ENCODE results near the gene MYPOP. TPM values are rescaled to one million over a fixed set of nuclear protein-coding genes. Genes with fewer than 3 reads are reported as not detected.

The MYPOP gene
- 8.9 TPM for polyA plus RNA-seq
- long read RNA-seq, donor 1, partial matches to known transcripts, result 0 of 2 reads
- long read RNA-seq, donor 1, other reads (novel, unspliced or antisense), result 0 of 2 reads
- long read RNA-seq, donor 2, partial matches to known transcripts, result 0 of 2 reads
- long read RNA-seq, donor 2, other reads (novel, unspliced or antisense), result 0 of 2 reads
- long read RNA-seq, donor 3, transcript MYPOP-201 (3 exons, 1,890 nt), result major isoform, 7 of 14 reads
- long read RNA-seq, donor 3, partial matches to known transcripts, result 7 of 14 reads
- long read RNA-seq, donor 3, other reads (novel, unspliced or antisense), result 0 of 14 reads
- long read RNA-seq, donor 4, partial matches to known transcripts, result 0 of 1 reads
- long read RNA-seq, donor 4, other reads (novel, unspliced or antisense), result 0 of 1 reads
- long read RNA-seq, donor 5, partial matches to known transcripts, result 0 of 4 reads
- long read RNA-seq, donor 5, other reads (novel, unspliced or antisense), result 0 of 4 reads
- long read RNA-seq, donor 6, partial matches to known transcripts, result 0 of 1 reads
- long read RNA-seq, donor 6, other reads (novel, unspliced or antisense), result 0 of 1 reads
- long read RNA-seq, donor 7, partial matches to known transcripts, result 0 of 4 reads
- long read RNA-seq, donor 7, other reads (novel, unspliced or antisense), result 0 of 4 reads
- long read RNA-seq, donor 8, transcript MYPOP-201 (3 exons, 1,890 nt), result major isoform, 7 of 7 reads
- long read RNA-seq, donor 8, partial matches to known transcripts, result 0 of 7 reads
- long read RNA-seq, donor 8, other reads (novel, unspliced or antisense), result 0 of 7 reads
- long read RNA-seq, donor 9, partial matches to known transcripts, result 0 of 3 reads
- long read RNA-seq, donor 9, other reads (novel, unspliced or antisense), result 0 of 3 reads
- long read RNA-seq, donor 10, transcript MYPOP-201 (3 exons, 1,890 nt), result major isoform, 9 of 9 reads
- long read RNA-seq, donor 10, partial matches to known transcripts, result 0 of 9 reads
- long read RNA-seq, donor 10, other reads (novel, unspliced or antisense), result 0 of 9 reads
- long read RNA-seq, donor 11, transcript MYPOP-201 (3 exons, 1,890 nt), result major isoform, 5 of 5 reads
- long read RNA-seq, donor 11, partial matches to known transcripts, result 0 of 5 reads
- long read RNA-seq, donor 11, other reads (novel, unspliced or antisense), result 0 of 5 reads

- H3K27ac ChIP-seq (ENCODE audit: low read length), result peak within 1 kb of the TSS; percentile 28
- H3K4me3 ChIP-seq (ENCODE audit: low read length), result peak within 1 kb of the TSS; percentile 64
- peaks cover 9% of the 10 kb centered on the region for H3K4me1 ChIP-seq (ENCODE audit: control insufficient read depth, insufficient read depth, low read length)
- no peaks in the 10 kb centered on the region for H3K9me3 ChIP-seq (ENCODE audit: control insufficient read depth, low read depth, low read length)
- peaks cover 19% of the 10 kb centered on the region for H3K36me3 ChIP-seq (ENCODE audit: control insufficient read depth, insufficient read depth, low read length)
- 0% methylated on average over 4 of the region's 47 CpGs for WGBS (ENCODE audit: insufficient coverage, low lambda C conversion rate)
- DNase-seq, result peak in 1 of 2 donors; percentile 31
- peaks cover 2% of the 10 kb centered on the region for H3K27me3 ChIP-seq (ENCODE audit: control insufficient read depth, insufficient read depth, low read length)
Observed at GRCh38 chr19:45901912-45902650, at the start of gene MYPOP. Gene MYPOP (minus strand): TSS chr19:45902613. CDS start chr19:45901773, 840 bp downstream.

- peaks cover 3% of the 10 kb centered on the region for H3K27me3 ChIP-seq (ENCODE audit: control insufficient read depth, insufficient read depth, low read length)
Observed at GRCh38 chr19:45947926-45948325, 45.5 kb upstream of the MYPOP start.

GRCh38 chr19:45940515-45940805 lies 38.0 kb upstream of the MYPOP start:
- H3K4me1 ChIP-seq (ENCODE audit: control insufficient read depth, insufficient read depth, low read length), result no peaks in the 10 kb centered on the region
- no peak overlapping the region for H3K27ac ChIP-seq (ENCODE audit: low read length)
- H3K27me3 ChIP-seq (ENCODE audit: control insufficient read depth, insufficient read depth, low read length), result peaks cover 67% of the 10 kb centered on the region
- H3K9me3 ChIP-seq (ENCODE audit: control insufficient read depth, low read depth, low read length), result peaks cover 12% of the 10 kb centered on the region
- WGBS (ENCODE audit: insufficient coverage, low lambda C conversion rate), result no CpG with 5 or more reads among the region's 32 CpGs
- H3K4me3 ChIP-seq (ENCODE audit: low read length), result no peak overlapping the region
- no peak for DNase-seq
- no peaks in the 10 kb centered on the region for H3K36me3 ChIP-seq (ENCODE audit: control insufficient read depth, insufficient read depth, low read length)

More at GRCh38 chr19:45947926-45948325, 45.5 kb upstream of the MYPOP start:
- H3K27ac ChIP-seq (ENCODE audit: low read length), result no peak overlapping the region
- H3K4me3 ChIP-seq (ENCODE audit: low read length), result no peak overlapping the region
- no peaks in the 10 kb centered on the region for H3K36me3 ChIP-seq (ENCODE audit: control insufficient read depth, insufficient read depth, low read length)
- peaks cover 3% of the 10 kb centered on the region for H3K4me1 ChIP-seq (ENCODE audit: control insufficient read depth, insufficient read depth, low read length)
- DNase-seq, result no peak
- peaks cover 1% of the 10 kb centered on the region for H3K9me3 ChIP-seq (ENCODE audit: control insufficient read depth, low read depth, low read length)
- no CpG with 5 or more reads among the region's 1 CpG for WGBS (ENCODE audit: insufficient coverage, low lambda C conversion rate)

- Histone ChIP-seq H3K36me3 (ENCODE audit: control insufficient read depth, insufficient read depth, low read length) (no peaks in the 10 kb centered on the region), H3K27ac (ENCODE audit: low read length) (no peak overlapping the region), H3K27me3 (ENCODE audit: control insufficient read depth, insufficient read depth, low read length) (peaks cover 71% of the 10 kb centered on the region), H3K4me3 (ENCODE audit: low read length) (no peak overlapping the region), H3K4me1 (ENCODE audit: control insufficient read depth, insufficient read depth, low read length) (no peaks in the 10 kb centered on the region), H3K9me3 (ENCODE audit: control insufficient read depth, low read depth, low read length) (peaks cover 12% of the 10 kb centered on the region)
- no CpG with 5 or more reads among the region's 67 CpGs for WGBS (ENCODE audit: insufficient coverage, low lambda C conversion rate)
- DNase-seq, result no peak
Observed at GRCh38 chr19:45939792-45940514, 37.5 kb upstream of the MYPOP start.

GRCh38 chr19:45938733-45939319 lies 36.4 kb upstream of the MYPOP start:
- H3K27me3 ChIP-seq (ENCODE audit: control insufficient read depth, insufficient read depth, low read length), result peaks cover 79% of the 10 kb centered on the region
- peaks cover 12% of the 10 kb centered on the region for H3K9me3 ChIP-seq (ENCODE audit: control insufficient read depth, low read depth, low read length)
- no CpG with 5 or more reads among the region's 3 CpGs for WGBS (ENCODE audit: insufficient coverage, low lambda C conversion rate)
- no peak overlapping the region for H3K4me3 ChIP-seq (ENCODE audit: low read length)
- no peaks in the 10 kb centered on the region for H3K36me3 ChIP-seq (ENCODE audit: control insufficient read depth, insufficient read depth, low read length)
- H3K4me1 ChIP-seq (ENCODE audit: control insufficient read depth, insufficient read depth, low read length), result no peaks in the 10 kb centered on the region
- no peak for DNase-seq
- H3K27ac ChIP-seq (ENCODE audit: low read length), result no peak overlapping the region

- no peak overlapping the region for H3K27ac ChIP-seq (ENCODE audit: low read length)
- no CpG with 5 or more reads among the region's 19 CpGs for WGBS (ENCODE audit: insufficient coverage, low lambda C conversion rate)
- H3K36me3 ChIP-seq (ENCODE audit: control insufficient read depth, insufficient read depth, low read length), result no peaks in the 10 kb centered on the region
- H3K27me3 ChIP-seq (ENCODE audit: control insufficient read depth, insufficient read depth, low read length), result peaks cover 60% of the 10 kb centered on the region
- peaks cover 6% of the 10 kb centered on the region for H3K9me3 ChIP-seq (ENCODE audit: control insufficient read depth, low read depth, low read length)
- no peaks in the 10 kb centered on the region for H3K4me1 ChIP-seq (ENCODE audit: control insufficient read depth, insufficient read depth, low read length)
- no peak for DNase-seq
- H3K4me3 ChIP-seq (ENCODE audit: low read length), result no peak overlapping the region
Observed at GRCh38 chr19:45935267-45935666, 32.9 kb upstream of the MYPOP start.

- no peak for DNase-seq
- H3K27me3 ChIP-seq (ENCODE audit: control insufficient read depth, insufficient read depth, low read length), result peaks cover 57% of the 10 kb centered on the region
- H3K4me1 ChIP-seq (ENCODE audit: control insufficient read depth, insufficient read depth, low read length), result no peaks in the 10 kb centered on the region
- no CpG with 5 or more reads among the region's 19 CpGs for WGBS (ENCODE audit: insufficient coverage, low lambda C conversion rate)
- no peak overlapping the region for H3K4me3 ChIP-seq (ENCODE audit: low read length)
- H3K27ac ChIP-seq (ENCODE audit: low read length), result no peak overlapping the region
- H3K36me3 ChIP-seq (ENCODE audit: control insufficient read depth, insufficient read depth, low read length), result no peaks in the 10 kb centered on the region
- peaks cover 3% of the 10 kb centered on the region for H3K9me3 ChIP-seq (ENCODE audit: control insufficient read depth, low read depth, low read length)
Observed at GRCh38 chr19:45934551-45935230, 32.3 kb upstream of the MYPOP start.

GRCh38 chr19:45933759-45934158 lies 31.3 kb upstream of the MYPOP start:
- no peak for DNase-seq
- no CpG with 5 or more reads among the region's 9 CpGs for WGBS (ENCODE audit: insufficient coverage, low lambda C conversion rate)
- Histone ChIP-seq H3K4me1 (ENCODE audit: control insufficient read depth, insufficient read depth, low read length) (no peaks in the 10 kb centered on the region), H3K27ac (ENCODE audit: low read length) (no peak overlapping the region), H3K36me3 (ENCODE audit: control insufficient read depth, insufficient read depth, low read length) (no peaks in the 10 kb centered on the region), H3K27me3 (ENCODE audit: control insufficient read depth, insufficient read depth, low read length) (peaks cover 50% of the 10 kb centered on the region), H3K4me3 (ENCODE audit: low read length) (no peak overlapping the region), H3K9me3 (ENCODE audit: control insufficient read depth, low read depth, low read length) (no peaks in the 10 kb centered on the region)

GRCh38 chr19:45931055-45931454 lies 28.6 kb upstream of the MYPOP start:
- Histone ChIP-seq H3K36me3 (ENCODE audit: control insufficient read depth, insufficient read depth, low read length) (no peaks in the 10 kb centered on the region), H3K27ac (ENCODE audit: low read length) (no peak overlapping the region), H3K4me1 (ENCODE audit: control insufficient read depth, insufficient read depth, low read length) (no peaks in the 10 kb centered on the region), H3K4me3 (ENCODE audit: low read length) (no peak overlapping the region), H3K27me3 (ENCODE audit: control insufficient read depth, insufficient read depth, low read length) (peaks cover 26% of the 10 kb centered on the region), H3K9me3 (ENCODE audit: control insufficient read depth, low read depth, low read length) (no peaks in the 10 kb centered on the region)
- no peak for DNase-seq
- 83% methylated on average over 1 of the region's 3 CpGs for WGBS (ENCODE audit: insufficient coverage, low lambda C conversion rate)
